VCaP (cell line): Measurements from ENCODE around the gene NUP214.
A peak's percentile ranks its signal among the peaks of the same experiment; 100 is the strongest.

ENCODE experiments used
- H3K27ac ChIP-seq: fragments of 450-650 bp; 2 replicates; pipeline ENCODE4 v1.5.1; 2017
- CTCF ChIP-seq: fragments of 450-650 bp; conservative IDR thresholded peaks from 2 replicates; pipeline ENCODE4 v1.5.1; 2017; ENCODE audit warnings: mild to moderate bottlenecking, moderate library complexity

NUP214 gene

DNA sequence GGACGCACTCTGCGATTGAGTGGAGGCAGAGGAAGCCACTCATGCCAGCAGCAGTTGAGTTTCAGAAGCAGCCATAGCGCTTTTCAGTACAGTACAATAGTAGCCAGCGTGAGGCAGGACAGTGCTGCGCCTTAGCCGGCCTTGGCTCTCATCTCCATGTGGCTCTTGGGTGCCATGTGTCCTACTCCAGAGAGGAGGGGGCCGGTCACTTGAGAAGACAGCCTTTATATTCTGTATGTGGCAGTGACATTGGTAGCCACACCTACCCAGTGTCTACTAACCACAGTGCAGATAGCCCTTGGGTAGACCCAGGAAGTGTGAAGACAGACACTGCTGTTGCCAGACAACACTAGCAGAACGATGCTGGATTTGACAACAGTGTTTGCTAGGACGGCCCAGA lies 108.6 kb downstream of the NUP214 start:
- no peak for TF ChIP-seq CTCF

GRCh38 chr9:131234799-131235479 lies 109.6 kb downstream of the NUP214 start:
- no peak for TF ChIP-seq CTCF
- no peak overlapping the region for H3K27ac ChIP-seq

More for the DNA sequence above, 108.6 kb downstream of the NUP214 start:
- H3K27ac ChIP-seq, result no peak overlapping the region

GRCh38 chr9:131235480-131235851 lies 110.1 kb downstream of the NUP214 start:
- no peak overlapping the region for H3K27ac ChIP-seq
- TF ChIP-seq CTCF, result no peak

GRCh38 chr9:131236161-131236560 lies 110.8 kb downstream of the NUP214 start:
- TF ChIP-seq CTCF, result no peak
- no peak overlapping the region for H3K27ac ChIP-seq

DNA sequence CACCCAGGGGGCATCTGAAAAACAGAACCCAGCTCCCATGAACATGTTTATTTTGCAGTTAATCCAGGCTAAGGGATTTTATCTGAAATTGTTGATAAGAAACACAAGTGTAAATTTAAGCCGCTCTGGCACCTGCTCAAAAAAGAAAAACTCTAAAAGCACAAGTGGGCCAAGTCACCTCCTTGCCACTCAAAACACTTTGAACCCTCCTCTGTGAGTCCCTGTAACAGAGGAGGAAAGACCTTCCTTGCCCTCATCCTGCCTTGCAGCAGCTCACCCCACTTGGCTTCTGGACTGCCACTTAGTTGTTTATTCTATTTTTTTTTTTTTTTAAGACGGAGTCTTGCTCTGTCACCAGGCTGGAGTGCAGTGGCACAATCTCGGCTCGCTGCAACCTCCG lies 111.4 kb downstream of the NUP214 start:
- no peak overlapping the region for H3K27ac ChIP-seq
- no peak for TF ChIP-seq CTCF

GRCh38 chr9:131237291-131237690 lies 111.9 kb downstream of the NUP214 start:
- no peak for TF ChIP-seq CTCF
- H3K27ac ChIP-seq, result peak overlapping the region; percentile 78

GRCh38 chr9:131237931-131238401 lies 112.6 kb downstream of the NUP214 start:
- H3K27ac ChIP-seq, result peak overlapping the region; percentile 78
- no peak for TF ChIP-seq CTCF
